Measurements from ENCODE around the gene TIGD3. TPM values are rescaled to one million over a fixed set of nuclear protein-coding genes. Genes with fewer than 3 reads are reported as not detected.

Gene TIGD3
- total RNA-seq, 1 donor from 2014 or later, result 1.2 TPM

DNA sequence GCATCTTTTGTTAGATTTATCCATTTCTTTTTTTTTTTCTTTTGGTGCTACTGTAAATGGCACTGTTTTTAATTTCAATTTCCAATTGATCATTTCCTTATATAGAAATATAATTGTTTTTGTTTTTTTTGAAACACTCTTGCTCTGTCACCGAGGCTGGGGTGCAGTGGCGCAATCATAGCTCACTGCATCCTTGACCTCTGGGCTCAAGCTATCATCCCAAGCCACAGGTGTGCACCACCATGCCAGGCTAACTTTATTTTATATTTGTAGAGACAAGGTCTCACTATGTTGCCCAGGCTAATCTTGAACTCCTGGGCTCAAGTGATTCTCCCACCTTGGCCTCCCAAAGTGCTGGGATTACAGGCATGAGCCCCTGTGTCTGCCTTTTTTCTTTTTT is 48.2 kb downstream of the TIGD3 start:
- Mint-ChIP-seq H3K9me3 (no peaks in the 10 kb centered on the region), H3K36me3 (no peaks in the 10 kb centered on the region), H3K4me3 (no peak overlapping the region), H3K4me1 (ENCODE audit: unreplicated experiment) (no peaks in the 10 kb centered on the region), H3K27ac (no peak overlapping the region), H3K27me3 (no peaks in the 10 kb centered on the region)
- TF ChIP-seq CTCF (conservative IDR thresholded peaks at IDR 0.05), result no peak
- no peak for DNase-seq (ENCODE audit: extremely low spot score, unreplicated experiment)

GRCh38 chr11:65403607-65404121 is 49.1 kb downstream of the TIGD3 start:
- no peak for DNase-seq (ENCODE audit: extremely low spot score, unreplicated experiment)
- no peaks in the 10 kb centered on the region for H3K9me3 Mint-ChIP-seq
- H3K4me1 Mint-ChIP-seq (ENCODE audit: unreplicated experiment), result no peaks in the 10 kb centered on the region
- peak overlapping the region; percentile 58 for H3K27ac Mint-ChIP-seq
- no peaks in the 10 kb centered on the region for H3K27me3 Mint-ChIP-seq
- TF ChIP-seq CTCF (conservative IDR thresholded peaks at IDR 0.05), result no peak
- no peak overlapping the region for H3K4me3 Mint-ChIP-seq
- H3K36me3 Mint-ChIP-seq, result no peaks in the 10 kb centered on the region

DNA sequence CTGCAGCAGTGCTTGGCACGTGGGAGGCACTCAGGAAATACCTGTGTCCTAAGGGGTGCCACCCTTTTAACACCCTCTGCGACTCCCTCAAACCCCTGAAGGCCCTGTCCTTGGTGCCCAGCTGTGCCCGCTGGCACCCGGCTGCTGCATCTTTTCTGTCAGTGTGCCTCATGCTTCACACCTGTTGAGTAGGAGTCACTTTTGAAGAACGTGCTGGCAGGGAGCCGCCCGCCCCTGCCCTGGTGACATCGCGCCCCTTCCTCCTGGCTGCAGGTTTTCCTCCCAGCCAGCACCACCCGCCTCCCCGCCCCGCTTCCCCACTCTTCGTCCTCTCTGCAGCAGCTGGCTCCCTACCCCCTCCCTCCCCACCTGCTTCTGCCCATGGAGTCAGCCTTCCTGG is 49.7 kb downstream of the TIGD3 start:
- Mint-ChIP-seq H3K4me3 (no peak overlapping the region), H3K9me3 (no peaks in the 10 kb centered on the region), H3K27ac (no peak overlapping the region), H3K36me3 (no peaks in the 10 kb centered on the region), H3K27me3 (no peaks in the 10 kb centered on the region), H3K4me1 (ENCODE audit: unreplicated experiment) (no peaks in the 10 kb centered on the region)
- DNase-seq (ENCODE audit: extremely low spot score, unreplicated experiment), result no peak
- no peak for TF ChIP-seq CTCF (conservative IDR thresholded peaks at IDR 0.05)

- H3K27me3 Mint-ChIP-seq, result no peaks in the 10 kb centered on the region
- no peaks in the 10 kb centered on the region for H3K36me3 Mint-ChIP-seq
- no peak overlapping the region for H3K4me3 Mint-ChIP-seq
- H3K9me3 Mint-ChIP-seq, result no peaks in the 10 kb centered on the region
- no peak for DNase-seq (ENCODE audit: extremely low spot score, unreplicated experiment)
- TF ChIP-seq CTCF (conservative IDR thresholded peaks at IDR 0.05), result no peak
- H3K4me1 Mint-ChIP-seq (ENCODE audit: unreplicated experiment), result no peaks in the 10 kb centered on the region
- H3K27ac Mint-ChIP-seq, result no peak overlapping the region
Measured at GRCh38 chr11:65404638-65405339, 50.2 kb downstream of the TIGD3 start.

Other genes starting within 250 kb of the TIGD3 start
- 52.2 and 61.3 TPM in 2 replicates for gene TM7SF2, start 242.9 kb upstream of the TIGD3 start, total RNA-seq (ENCODE audit: low replicate concordance)
- 11.4 and 12.2 TPM in 2 replicates for gene ZNHIT2, start 237.1 kb upstream of the TIGD3 start, total RNA-seq (ENCODE audit: low replicate concordance)
- gene FAU, start 232.6 kb upstream of the TIGD3 start, total RNA-seq (ENCODE audit: low replicate concordance), result 758 and 795 TPM in 2 replicates
- 49.1 and 54.8 TPM in 2 replicates for gene MRPL49, start 232.4 kb upstream of the TIGD3 start, total RNA-seq (ENCODE audit: low replicate concordance)
- 48.6 and 50.6 TPM in 2 replicates for gene SYVN1, start 220.2 kb upstream of the TIGD3 start, total RNA-seq (ENCODE audit: low replicate concordance)
- gene SPDYC, start 184.5 kb upstream of the TIGD3 start, total RNA-seq (ENCODE audit: low replicate concordance), result not detected in 2 replicates
- 225 and 505 TPM in 2 replicates for gene CAPN1, start 172.8 kb upstream of the TIGD3 start, total RNA-seq (ENCODE audit: low replicate concordance)
- 18.4 and 32.4 TPM in 2 replicates for gene POLA2, start 92.8 kb upstream of the TIGD3 start, total RNA-seq (ENCODE audit: low replicate concordance)
- gene CDC42EP2, start 39.9 kb upstream of the TIGD3 start, total RNA-seq (ENCODE audit: low replicate concordance), result 9.4 and 12.9 TPM in 2 replicates
- gene DPF2, start 20.9 kb upstream of the TIGD3 start, total RNA-seq (ENCODE audit: low replicate concordance), result 64.7 and 85.5 TPM in 2 replicates
- gene SLC25A45, start 27.9 kb downstream of the TIGD3 start, total RNA-seq (ENCODE audit: low replicate concordance), result 1.9 and 5.6 TPM in 2 replicates
- 35.0 and 41.8 TPM in 2 replicates for gene FRMD8, start 31.9 kb downstream of the TIGD3 start, total RNA-seq (ENCODE audit: low replicate concordance)
- gene NEAT1, start 68.0 kb downstream of the TIGD3 start, total RNA-seq (ENCODE audit: low replicate concordance), result 229 and 395 TPM in 2 replicates
- 4,133 and 6,276 TPM in 2 replicates for gene MALAT1, start 144.3 kb downstream of the TIGD3 start, total RNA-seq (ENCODE audit: low replicate concordance)
- gene SCYL1, start 170.3 kb downstream of the TIGD3 start, total RNA-seq (ENCODE audit: low replicate concordance), result 79.4 and 80.4 TPM in 2 replicates
- 71.8 and 74.1 TPM in 2 replicates for gene LTBP3, start 203.6 kb downstream of the TIGD3 start, total RNA-seq (ENCODE audit: low replicate concordance)
- 32.2 and 33.9 TPM in 2 replicates for gene ZNRD2, start 215.7 kb downstream of the TIGD3 start, total RNA-seq (ENCODE audit: low replicate concordance)
- gene FAM89B, start 217.8 kb downstream of the TIGD3 start, total RNA-seq (ENCODE audit: low replicate concordance), result 55.7 and 56.1 TPM in 2 replicates
- 10.9 and 14.7 TPM in 2 replicates for gene EHBP1L1, start 221.3 kb downstream of the TIGD3 start, total RNA-seq (ENCODE audit: low replicate concordance)
- gene KCNK7, start 241.0 kb downstream of the TIGD3 start, total RNA-seq (ENCODE audit: low replicate concordance), result 0.36 and 1.1 TPM in 2 replicates

Measured in type B pancreatic cell (in vitro differentiated cells).